Glutamatergic neuron (in vitro differentiated cells): Measurements from ENCODE around the gene ZHX3. TPM values are rescaled to one million over a fixed set of nuclear protein-coding genes. Genes with fewer than 3 reads are reported as not detected.

Experiments
- DNase-seq: peaks from one replicate; pipeline ENCODE4 v3.0.0; 2022
- H3K27ac Mint-ChIP-seq: one replicate; pipeline ENCODE4 v1.8.0; 2020; ENCODE audit warnings: mild to moderate bottlenecking, mixed read lengths, inconsistent platforms; ENCODE audit not compliant: unreplicated experiment
- H3K27me3 Mint-ChIP-seq: one replicate; pipeline ENCODE4 v1.8.0; 2020; ENCODE audit warnings: mild to moderate bottlenecking, moderate library complexity, mixed read lengths, inconsistent platforms; ENCODE audit not compliant: unreplicated experiment
- H3K36me3 Mint-ChIP-seq: one replicate; pipeline ENCODE4 v1.8.0; 2020; ENCODE audit warnings: mild to moderate bottlenecking, mixed read lengths, inconsistent platforms; ENCODE audit not compliant: unreplicated experiment
- H3K4me1 Mint-ChIP-seq: one replicate; pipeline ENCODE4 v1.8.0; 2020; ENCODE audit warnings: mild to moderate bottlenecking, low read depth, mixed read lengths, inconsistent platforms; ENCODE audit not compliant: unreplicated experiment
- H3K4me3 Mint-ChIP-seq: one replicate; pipeline ENCODE4 v1.8.0; 2020; ENCODE audit warnings: mild to moderate bottlenecking, mixed read lengths, inconsistent platforms; ENCODE audit not compliant: unreplicated experiment
- H3K9me3 Mint-ChIP-seq: one replicate; pipeline ENCODE4 v1.8.0; 2020; ENCODE audit warnings: mild to moderate bottlenecking, moderate library complexity, mixed read lengths, inconsistent platforms; ENCODE audit not compliant: unreplicated experiment
- CTCF ChIP-seq: fragments of 200-600 bp; sonication (generic); IDR thresholded peaks from one replicate; pipeline ENCODE4 v1.5.0; 2021; ENCODE audit not compliant: partially characterized antibody, unreplicated experiment
- total RNA-seq: library from RNA; stranded (reverse); fragmentation: NEBNext Ultra II Directional; extraction: Animal tissue kit (Norgen Biotek cat#: 25700); gene quantifications from one replicate; pipeline ENCODE4 v1.2.1, GENCODE V29; 2021; ENCODE audit not compliant: unreplicated experiment

The ZHX3 gene
- total RNA-seq, 1 donor from 2014 or later: 40.5 TPM

GRCh38 chr20:41261790-41262717 is 55.5 kb downstream of the ZHX3 start:
- Mint-ChIP-seq H3K4me3 (no peak overlapping the region), H3K27ac (no peak overlapping the region), H3K4me1 (no peaks in the 10 kb centered on the region), H3K36me3 (no peaks in the 10 kb centered on the region), H3K27me3 (no peaks in the 10 kb centered on the region), H3K9me3 (no peaks in the 10 kb centered on the region)
- TF ChIP-seq CTCF: no peak
- DNase-seq: no peak

GRCh38 chr20:41261260-41261659 is 56.3 kb downstream of the ZHX3 start:
- H3K4me1 Mint-ChIP-seq: no peaks in the 10 kb centered on the region
- no peak overlapping the region for H3K27ac Mint-ChIP-seq
- no peak for DNase-seq
- no peaks in the 10 kb centered on the region for H3K9me3 Mint-ChIP-seq
- TF ChIP-seq CTCF: no peak
- no peak overlapping the region for H3K4me3 Mint-ChIP-seq
- no peaks in the 10 kb centered on the region for H3K27me3 Mint-ChIP-seq
- H3K36me3 Mint-ChIP-seq: no peaks in the 10 kb centered on the region

GRCh38 chr20:41260734-41261220 is 56.8 kb downstream of the ZHX3 start:
- Mint-ChIP-seq H3K36me3 (no peaks in the 10 kb centered on the region), H3K4me3 (no peak overlapping the region), H3K27ac (no peak overlapping the region), H3K27me3 (no peaks in the 10 kb centered on the region), H3K4me1 (no peaks in the 10 kb centered on the region), H3K9me3 (no peaks in the 10 kb centered on the region)
- no peak for DNase-seq
- TF ChIP-seq CTCF: no peak

GRCh38 chr20:41259309-41259708 is 58.2 kb downstream of the ZHX3 start:
- H3K27me3 Mint-ChIP-seq: no peaks in the 10 kb centered on the region
- H3K4me3 Mint-ChIP-seq: no peak overlapping the region
- no peak overlapping the region for H3K27ac Mint-ChIP-seq
- no peak for TF ChIP-seq CTCF
- no peaks in the 10 kb centered on the region for H3K36me3 Mint-ChIP-seq
- no peak for DNase-seq
- H3K9me3 Mint-ChIP-seq: no peaks in the 10 kb centered on the region
- no peaks in the 10 kb centered on the region for H3K4me1 Mint-ChIP-seq

GRCh38 chr20:41258474-41258873 is 59.1 kb downstream of the ZHX3 start:
- no peaks in the 10 kb centered on the region for H3K9me3 Mint-ChIP-seq
- H3K27me3 Mint-ChIP-seq: no peaks in the 10 kb centered on the region
- no peak overlapping the region for H3K4me3 Mint-ChIP-seq
- TF ChIP-seq CTCF: no peak
- H3K4me1 Mint-ChIP-seq: no peaks in the 10 kb centered on the region
- DNase-seq: no peak
- no peaks in the 10 kb centered on the region for H3K36me3 Mint-ChIP-seq
- no peak overlapping the region for H3K27ac Mint-ChIP-seq
